GM12892 (cell line): ENCODE measurements around the gene RELN.
"Not testable (repeated sequence)": the region's sequence is repeated elsewhere in the genome, so short reads cannot be mapped to it uniquely, and the experiment has no call there.

Source experiments
- DNase-seq: peaks from one replicate; pipeline ENCODE4 v3.0.0; 2011; ENCODE audit not compliant: insufficient read length
- FAIRE-seq: peaks from 2 replicates; lab custom pipeline; 2011; peaks lifted over from hg19 to GRCh38; lab: Jason Lieb, UNC
- POLR2A ChIP-seq: IDR thresholded peaks from 2 replicates; pipeline ENCODE4 v1.6.1; 2011; ENCODE audit warnings: low read depth, low read length, control low read depth
- POLR2AphosphoS5 ChIP-seq: IDR thresholded peaks from 2 replicates; pipeline ENCODE4 v1.6.1; 2011; ENCODE audit warnings: low read depth, low read length, control low read depth
- TAF1 ChIP-seq: IDR thresholded peaks from 2 replicates; pipeline ENCODE4 v1.6.1; 2011; ENCODE audit warnings: low read depth, mild to moderate bottlenecking, control low read depth, low read length, borderline replicate concordance

RELN gene

DNA sequence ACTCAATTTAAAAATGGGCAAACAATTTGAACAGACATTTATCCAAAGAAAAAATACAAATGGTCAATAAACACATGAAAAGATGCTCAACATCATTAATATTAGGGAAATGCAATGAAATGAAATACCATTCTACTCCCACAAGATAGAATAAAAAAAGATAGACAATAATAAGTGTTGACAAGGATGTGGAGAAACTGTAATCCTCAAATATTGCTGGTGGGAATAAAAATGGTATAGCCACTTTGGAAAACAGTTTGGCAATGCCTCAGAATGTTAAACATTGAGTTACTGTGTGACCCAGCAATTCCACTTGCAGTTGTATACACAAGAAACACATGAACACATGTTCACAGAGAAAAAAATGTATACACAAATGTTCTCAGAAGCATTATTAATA lies 197.6 kb downstream of the RELN start:
- no peak for TF ChIP-seq POLR2AphosphoS5
- no peak for TF ChIP-seq POLR2A
- no peak for TF ChIP-seq TAF1
- DNase-seq, result no peak
- no peak for FAIRE-seq

DNA sequence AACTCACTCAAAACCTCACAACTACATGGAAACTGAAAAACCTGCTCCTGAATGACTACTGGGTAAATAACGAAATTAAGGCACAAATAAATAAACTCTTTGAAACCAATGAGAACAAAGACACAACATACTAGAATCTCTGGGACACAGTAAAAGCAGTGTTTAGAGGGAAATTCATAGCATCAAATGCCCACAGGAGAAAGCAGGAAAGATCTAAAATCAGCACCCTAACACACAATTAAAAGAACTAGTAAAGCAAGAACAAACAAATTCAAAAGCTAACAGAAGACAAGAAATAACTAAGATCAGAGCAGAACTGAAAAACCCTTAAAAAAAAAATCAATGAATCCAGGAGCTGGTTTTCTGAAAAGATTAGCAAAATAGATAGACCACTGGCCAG lies 202.4 kb downstream of the RELN start:
- DNase-seq, FAIRE-seq: not testable (repeated sequence)

DNA sequence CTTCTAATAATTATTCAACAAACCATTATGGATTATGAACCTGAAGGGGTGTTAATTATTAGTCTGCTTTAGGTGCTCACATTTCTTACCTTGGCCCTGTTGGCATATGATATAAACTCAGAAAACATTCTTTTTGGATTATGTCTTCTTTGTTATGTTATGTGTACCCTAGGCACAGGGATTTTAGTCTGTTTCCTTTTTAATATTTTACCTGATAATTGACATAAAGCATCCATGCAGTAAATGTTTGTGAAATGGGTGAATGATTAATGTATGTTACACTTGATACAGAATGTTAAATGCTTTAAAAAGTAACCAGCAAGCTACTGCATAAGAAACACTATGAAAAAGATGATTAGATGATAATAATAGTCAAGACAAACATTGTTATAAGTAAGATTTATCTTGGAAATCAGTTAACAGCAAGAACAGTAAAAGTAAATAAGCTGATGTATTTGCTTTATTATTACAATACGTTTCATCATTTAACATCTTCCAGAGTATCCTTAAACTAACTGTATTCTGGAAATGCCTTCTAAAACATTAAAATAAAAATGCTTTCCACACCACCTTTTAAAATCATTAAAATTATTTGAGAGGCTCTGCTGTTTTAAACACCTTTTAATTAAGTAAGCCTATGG lies 204.7 kb downstream of the RELN start:
- TF ChIP-seq TAF1, result no peak
- TF ChIP-seq POLR2AphosphoS5, result no peak
- TF ChIP-seq POLR2A, result no peak
- FAIRE-seq (no peak), DNase-seq (no peak)

DNA sequence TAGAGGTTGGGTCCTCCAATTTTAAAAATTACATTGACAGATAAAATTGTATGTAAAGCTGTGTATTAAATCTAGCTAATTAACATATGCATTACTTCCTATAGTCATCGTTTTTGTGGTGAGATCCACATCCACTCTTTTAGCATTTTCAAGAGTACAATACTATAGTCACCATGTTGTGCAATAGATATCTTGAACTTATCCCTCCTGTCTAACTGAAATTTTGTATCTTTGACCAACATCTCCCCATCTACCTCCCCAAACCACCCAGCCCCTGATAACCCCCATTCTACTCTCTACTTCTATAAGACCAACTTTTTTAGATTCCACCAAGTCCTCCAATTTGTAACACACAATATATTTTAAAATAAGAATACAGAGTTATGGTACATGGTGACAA lies 208.0 kb downstream of the RELN start:
- no peak for DNase-seq
- no peak for FAIRE-seq
- TF ChIP-seq TAF1 (no peak), POLR2AphosphoS5 (no peak), POLR2A (no peak)

DNA sequence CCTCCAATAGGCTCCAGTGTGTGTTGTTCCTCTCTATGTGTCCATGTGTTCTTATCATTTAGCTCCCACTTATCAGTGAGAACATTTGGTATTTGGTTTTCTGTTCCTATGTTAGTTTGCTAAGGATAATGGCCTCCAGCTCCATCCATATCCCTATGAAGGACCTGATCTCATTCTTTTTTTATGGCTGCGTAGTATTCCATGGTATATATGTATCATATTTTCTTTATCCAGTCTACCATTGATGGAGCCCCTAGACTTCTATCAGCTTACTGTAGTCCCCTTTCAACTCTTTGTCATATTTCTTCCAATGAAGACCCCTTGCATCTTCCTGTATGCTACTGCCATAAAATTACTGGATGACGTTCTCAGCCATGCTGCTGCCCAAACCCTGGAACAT lies 208.9 kb downstream of the RELN start:
- not testable (repeated sequence) for DNase-seq, FAIRE-seq

DNA sequence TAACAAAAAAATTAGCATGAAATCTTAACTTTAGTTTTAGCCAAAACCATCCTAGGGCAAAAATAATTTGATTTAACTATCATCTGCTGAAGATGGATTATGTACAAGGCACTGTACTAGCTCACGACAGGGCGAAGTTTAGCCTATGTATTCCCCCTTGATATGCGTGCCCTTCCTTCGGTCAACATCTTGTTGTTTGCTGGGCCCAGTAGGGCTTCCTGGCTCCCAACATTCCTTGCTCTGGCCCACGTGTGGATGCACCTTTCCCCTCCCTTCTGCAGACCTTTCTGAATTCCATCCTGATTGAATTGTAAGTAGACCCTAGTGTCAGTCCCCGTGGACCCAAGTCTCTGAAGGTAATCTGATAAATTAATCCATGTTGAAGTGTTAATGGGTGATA lies 212.0 kb downstream of the RELN start:
- no peak for FAIRE-seq
- DNase-seq, result no peak
- no peak for TF ChIP-seq POLR2A
- TF ChIP-seq TAF1, result no peak
- no peak for TF ChIP-seq POLR2AphosphoS5

DNA sequence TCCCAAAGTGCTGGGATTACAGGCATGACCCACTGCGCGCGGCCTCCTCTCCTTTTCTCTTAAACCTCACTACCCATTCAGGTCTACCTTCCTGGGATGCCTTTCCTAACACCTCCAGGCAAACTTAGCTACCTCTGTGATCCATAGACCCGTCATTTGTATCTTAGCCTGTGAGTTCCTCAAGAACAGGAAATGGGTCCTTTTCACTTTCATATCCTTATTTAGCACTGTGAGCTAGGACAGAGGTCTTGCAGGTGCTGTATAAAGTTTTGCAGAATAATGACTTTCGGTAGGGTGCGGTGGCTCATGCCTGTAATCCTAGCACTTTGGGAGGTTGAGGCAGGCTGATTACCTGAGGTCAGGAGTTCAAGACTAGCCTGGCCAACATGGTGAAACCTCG lies 215.7 kb downstream of the RELN start:
- no peak for DNase-seq
- TF ChIP-seq TAF1 (no peak), POLR2A (no peak), POLR2AphosphoS5 (no peak)
- FAIRE-seq, result no peak

DNA sequence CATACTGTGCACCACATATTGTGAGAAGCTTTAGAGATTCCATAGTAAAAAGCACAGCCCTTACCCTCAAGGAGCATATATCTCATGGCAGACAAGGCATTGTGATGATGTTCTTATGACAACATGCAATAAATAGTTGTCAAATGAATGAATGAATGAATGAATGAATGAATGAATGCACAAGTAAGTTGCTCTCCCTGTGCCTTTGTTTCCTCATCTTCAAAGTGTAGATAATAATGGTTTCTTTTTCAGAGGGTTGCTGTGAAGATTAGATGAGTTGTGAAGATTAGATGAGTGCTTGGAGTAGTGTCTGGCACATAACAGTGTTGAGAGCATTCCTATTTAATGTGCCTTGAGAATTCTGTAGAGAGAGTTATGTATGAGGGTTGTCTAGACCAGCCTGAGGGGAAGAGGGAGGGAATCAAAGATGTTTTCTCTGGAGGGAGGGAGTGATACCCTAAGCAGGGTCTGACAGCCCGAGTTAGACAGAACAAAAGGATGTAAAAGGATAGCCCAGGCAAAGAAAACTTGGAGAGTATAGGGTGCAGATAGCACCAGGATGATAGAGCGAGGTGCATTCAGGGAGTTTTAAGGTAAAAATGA lies 217.2 kb downstream of the RELN start:
- TF ChIP-seq TAF1, result no peak
- no peak for TF ChIP-seq POLR2AphosphoS5
- TF ChIP-seq POLR2A, result no peak
- DNase-seq (no peak), FAIRE-seq (no peak)

DNA sequence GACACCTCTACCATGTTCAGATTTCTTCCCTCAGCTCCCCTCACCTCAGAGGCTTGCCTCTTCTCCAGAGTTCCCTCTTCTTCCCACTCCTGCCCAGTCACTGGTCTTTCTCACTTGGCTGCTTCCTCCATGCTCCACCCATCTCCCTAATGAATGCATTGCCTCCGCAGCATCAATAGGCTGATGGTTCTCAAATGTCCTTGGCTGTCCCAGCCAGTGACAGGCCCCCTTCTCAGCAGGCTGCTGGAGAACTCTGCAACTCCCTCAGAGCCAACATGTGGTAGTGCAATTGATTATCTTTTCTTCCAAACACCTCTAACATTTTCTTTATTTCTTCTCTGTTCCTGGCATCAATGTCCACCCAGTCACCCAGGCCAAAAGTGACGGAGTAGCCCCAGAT lies 218.2 kb downstream of the RELN start:
- FAIRE-seq (no peak), DNase-seq (no peak)
- no peak for TF ChIP-seq TAF1
- no peak for TF ChIP-seq POLR2A
- TF ChIP-seq POLR2AphosphoS5, result no peak

DNA sequence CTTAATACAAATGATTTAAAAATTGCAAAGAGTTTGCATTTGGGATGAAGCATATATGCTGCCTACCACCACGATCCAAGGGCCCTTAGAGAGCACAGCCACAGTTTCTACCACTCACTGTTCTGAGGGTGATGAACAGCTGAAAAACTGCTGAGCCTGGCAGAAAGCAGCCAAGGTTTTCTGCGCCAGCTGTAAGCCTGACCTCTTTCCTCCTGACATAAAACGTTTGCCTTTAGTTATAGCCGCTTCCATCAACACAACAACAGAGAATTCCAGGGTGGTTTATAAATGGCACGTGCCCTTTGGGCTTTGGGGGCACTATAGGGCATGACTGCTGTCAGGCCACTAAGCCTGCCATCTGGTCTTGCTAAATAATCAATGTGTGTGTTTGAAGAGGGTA lies 222.8 kb downstream of the RELN start:
- DNase-seq, result no peak
- FAIRE-seq, result no peak
- TF ChIP-seq POLR2AphosphoS5, result no peak
- no peak for TF ChIP-seq TAF1
- no peak for TF ChIP-seq POLR2A

DNA sequence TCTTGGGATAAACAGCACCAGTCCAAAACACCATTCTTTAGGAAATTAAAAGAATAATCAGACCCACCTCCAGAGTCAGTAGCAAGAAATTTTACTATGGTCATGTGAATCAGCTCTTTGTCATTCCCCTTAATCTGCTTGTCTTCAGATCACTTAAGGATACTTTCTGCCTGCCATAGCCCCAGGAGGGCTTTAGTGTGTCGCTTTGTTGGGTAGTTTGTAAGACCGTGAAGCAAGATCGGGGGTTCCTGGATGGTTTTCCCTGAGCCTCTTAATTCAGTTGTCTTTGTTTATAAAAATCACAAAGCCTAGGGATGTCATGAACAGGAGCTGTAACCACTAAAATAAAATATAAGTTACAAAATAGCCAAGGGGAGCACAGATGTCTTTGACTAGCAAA lies 223.6 kb downstream of the RELN start:
- no peak for FAIRE-seq
- DNase-seq, result no peak
- TF ChIP-seq POLR2A (no peak), TAF1 (no peak), POLR2AphosphoS5 (no peak)

DNA sequence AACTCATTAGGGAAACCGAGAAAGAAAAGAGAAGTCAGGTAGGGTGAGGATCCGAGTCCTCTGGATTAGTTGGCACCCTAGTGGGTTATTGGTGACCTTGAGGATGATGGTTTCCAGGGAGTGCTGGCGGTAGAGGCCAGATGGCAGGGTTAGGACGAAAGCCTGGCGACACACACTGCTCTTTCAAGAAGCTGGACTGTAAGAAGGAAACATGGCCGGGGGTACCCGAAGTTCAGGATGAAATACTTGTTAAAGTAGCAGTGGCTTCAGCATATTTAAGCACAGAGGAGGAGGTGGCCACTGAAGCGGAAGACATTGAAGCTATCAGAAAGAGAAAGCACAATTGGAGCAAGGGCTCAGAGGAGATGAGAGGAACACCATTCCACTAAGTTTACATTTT lies 224.6 kb downstream of the RELN start:
- no peak for DNase-seq
- TF ChIP-seq POLR2A (no peak), TAF1 (no peak), POLR2AphosphoS5 (no peak)
- no peak for FAIRE-seq
